Neuronal stem cell (in vitro differentiated cells): ENCODE results near the gene ADGRA3.
"Not testable (repeated sequence)": the region's sequence is repeated elsewhere in the genome, so short reads cannot be mapped to it uniquely, and the experiment has no call there.

Experiments
- DNase-seq: peaks from one replicate; pipeline ENCODE4 v3.0.0-alpha.2; 2013; ENCODE audit warnings: low spot score
- H2AFZ ChIP-seq: one replicate; pipeline ENCODE4 v1.6.1; 2013; ENCODE audit warnings: mild to moderate bottlenecking, low read length, inconsistent platforms
- H2AK5ac ChIP-seq: 2 replicates; pipeline ENCODE4 v1.6.1; 2013; ENCODE audit warnings: low read depth, mild to moderate bottlenecking, inconsistent platforms, low read length, moderate library complexity, mixed read lengths
- H2BK120ac ChIP-seq: 2 replicates; pipeline ENCODE4 v1.6.1; 2013; ENCODE audit warnings: low read depth, mild to moderate bottlenecking, inconsistent platforms, low read length, moderate library complexity, mixed read lengths
- H2BK12ac ChIP-seq: one replicate; pipeline ENCODE4 v1.6.1; 2013; ENCODE audit warnings: low read length, inconsistent platforms
- H2BK15ac ChIP-seq: 2 replicates; pipeline ENCODE4 v1.6.1; 2013; ENCODE audit warnings: mild to moderate bottlenecking, low read length, inconsistent platforms, mixed read lengths
- H2BK5ac ChIP-seq: one replicate; pipeline ENCODE4 v1.6.1; 2013; ENCODE audit warnings: inconsistent platforms, mild to moderate bottlenecking, low read length, moderate library complexity
- H3K14ac ChIP-seq: one replicate; pipeline ENCODE4 v1.6.1; 2013; ENCODE audit warnings: low read length, inconsistent platforms
- H3K18ac ChIP-seq: 2 replicates; pipeline ENCODE4 v1.6.1; 2013; ENCODE audit warnings: low read length, inconsistent platforms
- H3K23ac ChIP-seq: 2 replicates; pipeline ENCODE4 v1.6.1; 2013; ENCODE audit warnings: low read depth, mild to moderate bottlenecking, mixed read lengths, low read length, inconsistent platforms; ENCODE audit not compliant: poor library complexity
- H3K27ac ChIP-seq: replicated peaks from 3 replicates; pipeline ENCODE4 v1.5.1; 2013; ENCODE audit warnings: low read length, inconsistent platforms
- H3K27me3 ChIP-seq, 3 experiments: 2 replicates each; pipeline ENCODE4 v1.6.1; 2013; ENCODE audit warnings: low read length in 3 of 3, mild to moderate bottlenecking in 2 of 3, inconsistent platforms in 1 of 3, low read depth in 1 of 3, mixed read lengths in 1 of 3, moderate library complexity in 1 of 3; ENCODE audit not compliant: control insufficient read depth in 3 of 3, insufficient read depth in 3 of 3
- H3K36me3 ChIP-seq, 2 donors: replicated peaks in 1 of 2; 2 replicates each; pipeline ENCODE4 v1.6.1; 2013; ENCODE audit warnings: low read length in 2 of 2; ENCODE audit not compliant: control insufficient read depth in 2 of 2, insufficient read depth in 2 of 2
- H3K4ac ChIP-seq: 2 replicates; pipeline ENCODE4 v1.6.1; 2013; ENCODE audit warnings: inconsistent platforms, mild to moderate bottlenecking, low read length, moderate library complexity
- H3K4me1 ChIP-seq, 2 donors: 1 replicate in 1 of 2; 2 replicates in 1 of 2; pipeline ENCODE4 v1.6.1; 2013; ENCODE audit warnings: low read length in 2 of 2, low read depth in 1 of 2; ENCODE audit not compliant: control insufficient read depth in 2 of 2, insufficient read depth in 1 of 2
- H3K4me2 ChIP-seq: one replicate; pipeline ENCODE4 v1.6.1; 2013; ENCODE audit warnings: mild to moderate bottlenecking, low read length, inconsistent platforms; ENCODE audit not compliant: insufficient read depth, poor library complexity, severe bottlenecking
- H3K4me3 ChIP-seq, 2 donors: 2 replicates each; pipeline ENCODE4 v1.5.1; 2013; ENCODE audit warnings: low read length in 2 of 2, mild to moderate bottlenecking in 2 of 2, inconsistent platforms in 1 of 2, moderate library complexity in 1 of 2
- H3K79me1 ChIP-seq: one replicate; pipeline ENCODE4 v1.6.1; 2013; ENCODE audit warnings: low read depth, mild to moderate bottlenecking, inconsistent platforms, low read length, moderate library complexity
- H3K9ac ChIP-seq: one replicate; pipeline ENCODE4 v1.6.1; 2013; ENCODE audit warnings: mild to moderate bottlenecking, low read depth, low read length, inconsistent platforms; ENCODE audit not compliant: poor library complexity
- H3K9me3 ChIP-seq, 2 donors: replicated peaks in 1 of 2; 2 replicates each; pipeline versions ENCODE3 to v1.6.1; 2013; ENCODE audit warnings: low read length in 2 of 2, mild to moderate bottlenecking in 2 of 2, inconsistent platforms in 1 of 2, low read depth in 1 of 2, mixed read lengths in 1 of 2, moderate library complexity in 1 of 2; ENCODE audit not compliant: control insufficient read depth in 2 of 2, insufficient read depth in 1 of 2
- H4K8ac ChIP-seq: one replicate; pipeline ENCODE4 v1.6.1; 2013; ENCODE audit warnings: low read depth, mild to moderate bottlenecking, inconsistent platforms, low read length, moderate library complexity
- H4K91ac ChIP-seq: one replicate; pipeline ENCODE4 v1.6.1; 2013; ENCODE audit warnings: low read length, low read depth, mild to moderate bottlenecking, inconsistent platforms; ENCODE audit not compliant: poor library complexity
- WGBS, 2 donors: extraction: QIAGEN DNeasy Blood & Tissue Kit; methylation state at CpG; one replicate each; pipeline ENCODE4 v1.1.7; 2013; ENCODE audit warnings: missing lambda C conversion rate in 2 of 2, mixed read lengths in 1 of 2; ENCODE audit not compliant: insufficient read length in 2 of 2, insufficient replicate concordance in 1 of 2; ENCODE audit errors: extremely low coverage in 2 of 2; 5-methylcytosine and 5-hydroxymethylcytosine counted together

Gene ADGRA3

GRCh38 chr4:22385611-22386011, 130.3 kb downstream of the ADGRA3 start:
- no CpG with 5 or more reads among the region's 7 CpGs for WGBS, 2 donors
- no peak overlapping the region for H2AFZ ChIP-seq

GRCh38 chr4:22384154-22384553, 131.7 kb downstream of the ADGRA3 start:
- H3K14ac ChIP-seq, result no peak overlapping the region
- H3K4me1 ChIP-seq, result no peaks in the 10 kb centered on the region
- no peak overlapping the region for H2BK5ac ChIP-seq
- H4K8ac ChIP-seq, result no peak overlapping the region
- H3K27me3 ChIP-seq, result no peaks in the 10 kb centered on the region
- H2AFZ ChIP-seq, result no peak overlapping the region
- H3K9me3 ChIP-seq, result no peaks in the 10 kb centered on the region
- H3K18ac ChIP-seq, result no peak overlapping the region
- H3K4me2 ChIP-seq, result no peak overlapping the region
- DNase-seq, result no peak
- no peak overlapping the region for H2BK120ac ChIP-seq
- no peak overlapping the region for H3K9ac ChIP-seq
- no peak overlapping the region for H4K91ac ChIP-seq
- peaks cover 11 to 64% of the 10 kb centered on the region in 2 donors for H3K36me3 ChIP-seq
- no peaks in the 10 kb centered on the region for H3K79me1 ChIP-seq
- no peak overlapping the region for H3K27ac ChIP-seq
- no peak overlapping the region for H3K23ac ChIP-seq
- H2BK15ac ChIP-seq, result no peak overlapping the region
- no peak overlapping the region for H3K4me3 ChIP-seq
- no peak overlapping the region for H3K4ac ChIP-seq
- H2BK12ac ChIP-seq, result no peak overlapping the region
- H2AK5ac ChIP-seq, result no peak overlapping the region

More at GRCh38 chr4:22385611-22386011, 130.3 kb downstream of the ADGRA3 start:
- H3K4me3 ChIP-seq, result no peak overlapping the region
- no peak overlapping the region for H3K18ac ChIP-seq
- no peak overlapping the region for H2BK5ac ChIP-seq
- no peak for DNase-seq
- no peaks in the 10 kb centered on the region for H3K9me3 ChIP-seq
- H3K36me3 ChIP-seq, result peaks cover 13 to 75% of the 10 kb centered on the region in 2 donors
- H4K91ac ChIP-seq, result no peak overlapping the region
- no peaks in the 10 kb centered on the region for H3K79me1 ChIP-seq
- H3K14ac ChIP-seq, result no peak overlapping the region
- no peak overlapping the region for H2BK12ac ChIP-seq
- no peak overlapping the region for H3K9ac ChIP-seq
- H3K23ac ChIP-seq, result no peak overlapping the region
- H3K27ac ChIP-seq, result no peak overlapping the region
- no peaks in the 10 kb centered on the region for H3K27me3 ChIP-seq
- no peaks in the 10 kb centered on the region for H3K4me1 ChIP-seq
- no peak overlapping the region for H2BK15ac ChIP-seq
- H3K4ac ChIP-seq, result no peak overlapping the region
- no peak overlapping the region for H2AK5ac ChIP-seq
- no peak overlapping the region for H3K4me2 ChIP-seq
- no peak overlapping the region for H2BK120ac ChIP-seq
- no peak overlapping the region for H4K8ac ChIP-seq

GRCh38 chr4:22382216-22382615, 133.7 kb downstream of the ADGRA3 start:
- H3K79me1 ChIP-seq, result not testable (repeated sequence)

GRCh38 chr4:22372986-22373385, 142.9 kb downstream of the ADGRA3 start:
- WGBS, 2 donors, result no CpG with 5 or more reads among the region's 3 CpGs
- Histone ChIP-seq H2BK12ac (no peak overlapping the region), H3K79me1 (no peaks in the 10 kb centered on the region), H3K9ac (no peak overlapping the region), H3K4me1 (peaks cover 3 to 12% of the 10 kb centered on the region in 2 donors), H2AK5ac (no peak overlapping the region), H3K4me2 (no peak overlapping the region), H2AFZ (no peak overlapping the region), H3K27ac (no peak overlapping the region), H4K91ac (no peak overlapping the region), H3K14ac (no peak overlapping the region), H2BK120ac (no peak overlapping the region), H4K8ac (no peak overlapping the region), H3K9me3 (peaks cover 0 to 7% of the 10 kb centered on the region in 2 donors), H3K27me3 (no peaks in the 10 kb centered on the region), H3K18ac (no peak overlapping the region), H3K4ac (no peak overlapping the region), H3K23ac (no peak overlapping the region), H2BK5ac (no peak overlapping the region), H2BK15ac (no peak overlapping the region), H3K36me3 (no peaks in the 10 kb centered on the region), H3K4me3 (no peak overlapping the region)
- DNase-seq, result no peak

More at GRCh38 chr4:22382216-22382615, 133.7 kb downstream of the ADGRA3 start:
- H3K4ac ChIP-seq, H3K4me3 ChIP-seq, H2AFZ ChIP-seq, H3K4me1 ChIP-seq, H3K18ac ChIP-seq, H2BK120ac ChIP-seq, H3K23ac ChIP-seq, H2AK5ac ChIP-seq, H2BK15ac ChIP-seq, H3K9me3 ChIP-seq, DNase-seq, H3K27me3 ChIP-seq, H3K4me2 ChIP-seq, H3K27ac ChIP-seq, H4K8ac ChIP-seq, H3K9ac ChIP-seq, H3K14ac ChIP-seq, H4K91ac ChIP-seq, H2BK12ac ChIP-seq, H2BK5ac ChIP-seq: not testable (repeated sequence)
- no CpG with 5 or more reads among the region's 3 CpGs for WGBS, 2 donors
- H3K36me3 ChIP-seq, result peaks cover 0 to 44% of the 10 kb centered on the region in 2 donors
